HCT116 (cell line): ENCODE measurements around the gene FAM83G.

Source experiments
- CBX3 ChIP-seq: IDR thresholded peaks from 2 replicates; pipeline ENCODE4 v1.6.1; 2012; ENCODE audit warnings: low read depth
- CEBPB ChIP-seq: IDR thresholded peaks from 2 replicates; pipeline ENCODE4 v1.6.1; 2012; ENCODE audit warnings: low read depth
- CTCF ChIP-seq, 3 experiments: fragments of 200-600 bp in 1 of 3; sonication (generic) in 1 of 3; IDR thresholded peaks in 2 of 3; conservative IDR thresholded peaks in 1 of 3; 2 replicates each; pipeline ENCODE4 v1.5.1; 2012 to 2017; ENCODE audit warnings: low read depth in 2 of 3, low read length in 2 of 3, antibody characterized with exemption in 1 of 3, borderline replicate concordance in 1 of 3, control low read depth in 1 of 3, mild to moderate bottlenecking in 1 of 3, mixed read lengths in 1 of 3, mixed run types in 1 of 3, moderate library complexity in 1 of 3; ENCODE audit not compliant: insufficient read depth in 1 of 3
- MAX ChIP-seq: IDR thresholded peaks from 2 replicates; pipeline ENCODE4 v1.6.1; 2012
- POLR2A ChIP-seq: IDR thresholded peaks from 2 replicates; pipeline ENCODE4 v1.7.0; 2011; ENCODE audit warnings: borderline replicate concordance; ENCODE audit not compliant: insufficient read depth, insufficient read length; ENCODE audit errors: extremely low read depth
- TF ChIP-seq, protein P1 (sequence below): IDR thresholded peaks from 2 replicates; pipeline ENCODE4 v1.6.1; 2012; ENCODE audit warnings: low read depth

GRCh38 chr17:19001907-19002590, 2.5 kb downstream of the FAM83G start:
- TF ChIP-seq CEBPB (no peak), CTCF (IDR thresholded peaks at IDR 0.05 in 2 of 3, conservative IDR thresholded peaks at IDR 0.05 in 1 of 3; ENCODE audit: borderline replicate concordance in 1 of 3, insufficient read depth in 1 of 3, low read depth in 2 of 3, low read length in 2 of 3) (no peak), MAX (no peak), CBX3 (no peak), POLR2A (no peak)
- TF ChIP-seq, protein P1, sequence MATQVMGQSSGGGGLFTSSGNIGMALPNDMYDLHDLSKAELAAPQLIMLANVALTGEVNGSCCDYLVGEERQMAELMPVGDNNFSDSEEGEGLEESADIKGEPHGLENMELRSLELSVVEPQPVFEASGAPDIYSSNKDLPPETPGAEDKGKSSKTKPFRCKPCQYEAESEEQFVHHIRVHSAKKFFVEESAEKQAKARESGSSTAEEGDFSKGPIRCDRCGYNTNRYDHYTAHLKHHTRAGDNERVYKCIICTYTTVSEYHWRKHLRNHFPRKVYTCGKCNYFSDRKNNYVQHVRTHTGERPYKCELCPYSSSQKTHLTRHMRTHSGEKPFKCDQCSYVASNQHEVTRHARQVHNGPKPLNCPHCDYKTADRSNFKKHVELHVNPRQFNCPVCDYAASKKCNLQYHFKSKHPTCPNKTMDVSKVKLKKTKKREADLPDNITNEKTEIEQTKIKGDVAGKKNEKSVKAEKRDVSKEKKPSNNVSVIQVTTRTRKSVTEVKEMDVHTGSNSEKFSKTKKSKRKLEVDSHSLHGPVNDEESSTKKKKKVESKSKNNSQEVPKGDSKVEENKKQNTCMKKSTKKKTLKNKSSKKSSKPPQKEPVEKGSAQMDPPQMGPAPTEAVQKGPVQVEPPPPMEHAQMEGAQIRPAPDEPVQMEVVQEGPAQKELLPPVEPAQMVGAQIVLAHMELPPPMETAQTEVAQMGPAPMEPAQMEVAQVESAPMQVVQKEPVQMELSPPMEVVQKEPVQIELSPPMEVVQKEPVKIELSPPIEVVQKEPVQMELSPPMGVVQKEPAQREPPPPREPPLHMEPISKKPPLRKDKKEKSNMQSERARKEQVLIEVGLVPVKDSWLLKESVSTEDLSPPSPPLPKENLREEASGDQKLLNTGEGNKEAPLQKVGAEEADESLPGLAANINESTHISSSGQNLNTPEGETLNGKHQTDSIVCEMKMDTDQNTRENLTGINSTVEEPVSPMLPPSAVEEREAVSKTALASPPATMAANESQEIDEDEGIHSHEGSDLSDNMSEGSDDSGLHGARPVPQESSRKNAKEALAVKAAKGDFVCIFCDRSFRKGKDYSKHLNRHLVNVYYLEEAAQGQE, result no peak
